GM19463 (cell line): ENCODE results near the gene SPATA2.
"Not testable (repeated sequence)": the region's sequence is repeated elsewhere in the genome, so short reads cannot be mapped to it uniquely, and the experiment has no call there.

Source experiments
- ATAC-seq: cut with Tn5 transposase; IDR thresholded peaks from one replicate; pipeline ENCODE4 v1.9.1; 2021; ENCODE audit warnings: mild to moderate bottlenecking, moderate library complexity; ENCODE audit not compliant: unreplicated experiment

Gene SPATA2

DNA sequence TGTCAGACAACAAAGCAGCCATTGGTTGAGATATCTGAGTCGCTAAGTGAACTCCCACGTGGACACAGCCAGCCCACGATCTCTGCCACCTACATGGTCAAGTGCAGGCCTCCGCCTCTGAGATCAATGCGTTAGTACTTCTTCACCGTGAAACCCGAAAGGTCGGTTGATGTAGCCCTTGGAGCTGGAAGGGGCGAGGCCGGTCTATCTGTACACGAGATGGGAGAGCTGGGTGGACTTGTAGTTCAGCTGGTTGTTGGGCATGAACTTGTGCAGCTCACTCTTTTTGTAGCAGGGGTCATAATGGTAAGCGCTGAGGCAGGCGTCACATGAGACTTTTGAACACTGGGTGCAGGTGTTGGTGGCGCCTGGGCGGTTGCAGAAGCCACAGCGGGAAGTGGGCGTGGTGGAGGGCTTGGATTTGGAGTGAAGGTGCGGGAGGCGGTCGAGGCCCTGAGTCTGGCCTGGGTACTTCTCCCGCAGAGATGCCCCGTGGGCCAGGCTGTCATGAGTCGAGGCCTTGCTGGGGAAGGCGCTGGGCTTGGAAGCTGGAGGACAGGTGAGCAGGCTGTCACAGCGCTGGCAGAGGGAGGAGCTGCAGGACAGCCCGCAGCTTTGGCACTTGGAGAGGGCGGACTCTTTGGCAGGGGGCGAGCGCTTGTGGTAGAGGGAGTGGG, 9.8 kb downstream of the SPATA2 start:
- ATAC-seq: no peak

- ATAC-seq: no peak
Measured at GRCh38 chr20:49904440-49905214, 10.7 kb downstream of the SPATA2 start.

GRCh38 chr20:49901588-49901987, 13.7 kb downstream of the SPATA2 start:
- ATAC-seq: no peak

DNA sequence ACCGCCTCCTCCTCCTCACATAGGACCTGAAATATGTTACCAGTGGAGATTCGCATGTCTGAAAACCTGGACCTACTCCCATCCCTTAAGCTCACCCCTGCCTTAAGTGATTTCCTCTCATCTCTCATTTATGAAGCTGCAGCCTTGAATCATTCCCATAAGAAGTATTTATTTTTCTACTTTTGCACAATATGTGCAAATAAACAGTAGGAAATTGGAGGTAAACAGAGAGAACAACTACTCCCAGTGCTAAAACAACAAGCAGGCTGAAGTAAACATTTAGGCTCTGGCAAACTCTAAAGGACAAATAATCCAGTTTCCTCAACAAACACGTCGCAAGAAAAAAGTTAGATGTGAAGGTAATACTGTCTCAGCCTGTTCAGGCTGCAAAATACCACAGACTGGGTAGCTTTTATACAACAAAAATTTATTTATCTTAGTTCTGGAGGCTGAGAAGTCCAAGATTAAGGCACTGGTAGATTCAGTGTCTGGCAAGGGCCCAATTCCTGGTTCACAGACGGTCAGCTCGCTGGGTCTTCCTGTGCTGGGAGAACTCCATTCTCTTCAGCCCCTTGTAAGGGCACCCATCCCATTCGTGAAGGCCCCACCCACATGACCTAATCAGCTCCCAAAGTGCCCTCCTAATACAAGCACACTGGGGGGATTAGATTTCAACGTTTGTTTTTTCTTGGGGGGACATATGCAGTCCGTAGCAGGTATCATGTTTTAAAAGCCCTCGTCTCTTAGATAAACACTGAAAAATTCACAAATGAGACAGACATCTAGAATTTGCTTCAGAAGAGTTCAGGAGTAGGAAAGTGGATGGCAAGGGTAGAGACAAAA, 15.6 kb downstream of the SPATA2 start:
- no peak for ATAC-seq

GRCh38 chr20:49896204-49896603, 19.1 kb downstream of the SPATA2 start:
- ATAC-seq: no peak

DNA sequence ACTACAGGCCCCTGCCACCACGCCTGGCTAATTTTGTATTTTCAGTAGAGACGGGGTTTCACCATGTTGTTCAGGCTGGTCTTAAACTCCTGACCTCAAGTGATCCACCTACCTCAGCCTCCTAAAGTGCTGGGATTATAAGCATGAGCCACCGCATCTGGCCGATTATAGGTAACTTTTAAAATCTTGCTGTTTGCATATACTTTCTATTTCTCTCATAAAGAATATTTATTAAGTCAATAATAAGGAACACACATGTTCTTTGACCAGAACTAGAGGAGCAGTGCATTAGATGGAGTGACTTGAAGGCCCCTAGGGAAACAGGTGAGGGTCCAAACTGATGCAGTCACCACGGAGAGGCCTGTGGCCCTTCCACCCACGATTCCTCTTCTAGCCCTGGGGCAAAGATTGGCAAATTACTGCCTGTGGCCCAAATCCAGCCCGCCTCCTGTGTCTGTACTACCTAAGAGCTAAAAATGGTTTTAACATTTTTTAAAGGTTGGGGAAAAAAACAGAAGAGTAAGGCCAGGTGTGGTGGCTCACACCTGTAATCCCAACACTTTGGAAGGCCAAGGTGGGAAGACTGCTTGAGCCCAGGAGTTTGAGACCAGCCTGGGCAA, 19.7 kb downstream of the SPATA2 start:
- ATAC-seq: not testable (repeated sequence)

DNA sequence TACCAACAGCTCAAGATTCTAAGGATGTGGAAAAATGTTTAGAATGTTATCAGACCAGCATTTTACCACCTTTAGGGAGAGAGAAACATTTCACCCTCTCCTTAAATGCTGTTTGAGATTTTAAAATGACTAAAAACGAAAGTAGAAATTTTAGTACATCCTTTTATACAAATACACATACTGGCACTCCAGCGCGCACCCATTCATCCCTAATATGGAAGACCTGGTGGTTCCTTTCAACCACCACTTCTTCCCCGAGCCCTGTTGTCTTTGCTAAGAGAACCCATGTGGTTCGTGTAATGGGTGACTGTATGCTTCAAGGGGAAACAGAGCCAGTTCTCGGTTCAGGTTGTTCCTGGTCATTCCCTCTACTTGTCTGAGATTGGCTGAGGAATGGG, 21.3 kb downstream of the SPATA2 start:
- ATAC-seq: no peak

- ATAC-seq: no peak
Measured at GRCh38 chr20:49893242-49894072, 21.9 kb downstream of the SPATA2 start.

GRCh38 chr20:49892817-49893216, 22.5 kb downstream of the SPATA2 start:
- ATAC-seq: no peak

DNA sequence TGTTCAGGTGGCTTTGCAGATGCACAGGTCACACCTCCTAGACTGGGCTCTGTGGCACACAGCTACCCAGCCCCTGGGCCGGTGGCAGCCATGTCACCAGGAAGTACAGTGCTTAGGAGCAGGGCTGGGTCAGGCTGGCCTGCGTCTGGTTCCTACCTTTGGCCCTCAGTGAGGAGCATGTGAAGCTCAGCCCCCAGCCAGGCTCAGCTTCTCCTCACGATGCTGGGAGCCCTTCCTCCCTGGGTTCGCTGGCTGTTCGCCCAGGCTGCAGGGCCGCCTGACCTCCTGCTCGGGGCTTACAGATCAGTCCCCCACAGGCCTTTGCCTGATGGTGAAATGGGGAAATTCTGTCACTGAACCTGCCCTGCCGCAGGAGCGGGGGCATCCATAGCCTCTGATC, 23.1 kb downstream of the SPATA2 start:
- ATAC-seq: no peak

DNA sequence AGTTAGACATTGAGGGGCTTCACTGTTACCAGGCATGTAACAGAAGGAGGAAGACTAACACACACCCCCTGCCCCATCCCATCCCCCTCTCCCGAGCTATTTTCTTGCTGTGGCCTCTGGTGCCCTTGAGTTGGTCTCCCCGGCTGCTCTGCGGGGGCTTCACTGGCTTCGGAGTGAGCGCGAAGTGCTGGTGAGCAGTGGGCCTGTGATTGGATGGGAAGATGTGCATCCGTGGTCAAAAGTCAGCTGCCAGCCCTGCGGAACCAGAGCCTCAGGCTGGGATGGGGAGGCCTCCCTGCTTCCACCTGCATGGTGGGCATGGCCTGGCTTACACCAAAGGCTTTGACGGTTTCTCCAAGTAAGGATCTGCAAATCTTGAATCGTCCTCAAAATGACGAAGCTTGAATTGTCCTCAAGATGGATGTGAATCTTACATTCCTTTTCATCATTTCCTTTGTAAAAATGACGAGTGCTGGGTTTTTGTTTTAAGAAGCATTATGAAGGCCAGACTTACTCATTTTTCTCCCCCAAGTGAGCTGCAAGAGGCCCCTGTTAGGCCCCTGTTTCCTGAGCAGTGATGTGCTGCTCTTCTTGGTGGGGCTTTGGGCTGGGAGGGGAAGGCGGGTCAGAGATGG, 23.7 kb downstream of the SPATA2 start:
- no peak for ATAC-seq

GRCh38 chr20:49890471-49891361, 24.6 kb downstream of the SPATA2 start:
- no peak for ATAC-seq

- no peak for ATAC-seq
Measured at GRCh38 chr20:49889935-49890333, 25.4 kb downstream of the SPATA2 start.

DNA sequence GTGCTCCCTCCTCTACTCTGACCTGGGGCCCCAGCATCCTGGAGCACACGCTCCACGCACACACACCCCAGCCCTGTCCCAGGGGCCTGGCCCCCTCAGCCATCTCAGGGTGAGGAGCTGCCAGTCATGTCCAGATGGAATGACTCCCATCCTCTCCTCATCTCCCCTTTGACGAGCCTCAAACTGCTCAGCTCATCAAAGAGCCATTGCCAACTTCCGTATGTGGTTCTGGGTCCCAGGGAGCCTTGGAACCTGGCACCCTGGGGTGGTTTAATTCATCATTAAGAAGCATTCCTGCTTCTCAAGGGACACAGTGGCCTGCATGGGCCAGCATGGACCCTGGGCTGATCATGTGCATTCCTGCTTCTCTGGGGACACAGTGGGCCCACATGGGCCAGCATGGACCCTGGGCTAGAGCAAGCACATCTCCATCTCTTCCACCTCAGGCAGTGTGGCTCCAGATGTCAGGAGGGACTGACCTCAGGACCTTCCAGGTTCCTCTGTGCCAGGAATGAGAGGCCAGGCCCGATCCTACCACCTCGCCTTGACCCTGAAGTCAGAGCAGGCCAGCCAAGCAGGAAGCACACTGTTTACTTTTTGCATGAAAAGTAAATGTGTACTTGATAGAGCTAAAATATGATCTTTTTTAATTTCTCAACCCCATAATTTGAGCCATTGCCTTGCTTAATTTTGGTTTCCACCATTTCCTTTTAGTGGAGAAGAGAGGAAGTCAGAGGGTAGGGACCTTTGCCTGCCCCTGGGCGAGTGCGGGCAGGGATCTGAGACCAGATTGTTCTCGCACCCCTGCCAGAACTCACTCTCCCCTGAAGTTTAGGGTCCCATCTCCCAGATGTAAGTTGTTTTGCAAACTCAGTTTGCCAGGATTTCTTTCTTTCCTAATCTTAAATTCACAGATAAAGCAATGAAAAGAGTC, 26.1 kb downstream of the SPATA2 start:
- no peak for ATAC-seq

- no peak for ATAC-seq
Measured at GRCh38 chr20:49888212-49889000, 26.9 kb downstream of the SPATA2 start.

GRCh38 chr20:49887251-49888211, 27.8 kb downstream of the SPATA2 start:
- ATAC-seq: no peak
